Mesenteric fat pad (tissue), 1 donor: ENCODE measurements around the gene IKBKE. TPM values are rescaled to one million over a fixed set of nuclear protein-coding genes. Genes with fewer than 3 reads are reported as not detected.

Source experiments
- DNase-seq: peaks from one replicate; pipeline ENCODE4 v3.0.0-alpha.2; 2020; ENCODE audit warnings: low spot score
- total RNA-seq: library from RNA; stranded (reverse); fragmentation: NEBNext Ultra II Directional; extraction: Animal tissue kit (Norgen Biotek cat#: 25700); gene quantifications from one replicate; pipeline ENCODE4 v1.2.1, GENCODE V29; 2021
- donor health status: DM: yes; HTN: yes; CAD: no.

IKBKE gene
- total RNA-seq, 1 donor from 2014 or later = 9.9 TPM

GRCh38 chr1:206511362-206512057 lies 41.2 kb downstream of the IKBKE start:
- no peak for DNase-seq

GRCh38 chr1:206512058-206512850 lies 42.0 kb downstream of the IKBKE start:
- no peak for DNase-seq

GRCh38 chr1:206512851-206513180 lies 42.5 kb downstream of the IKBKE start:
- DNase-seq = no peak

GRCh38 chr1:206513312-206514111 lies 43.2 kb downstream of the IKBKE start:
- no peak for DNase-seq

GRCh38 chr1:206514813-206515387 lies 44.6 kb downstream of the IKBKE start:
- DNase-seq = no peak

GRCh38 chr1:206516728-206516990 lies 46.4 kb downstream of the IKBKE start:
- no peak for DNase-seq

GRCh38 chr1:206517784-206518183 lies 47.5 kb downstream of the IKBKE start:
- no peak for DNase-seq

- DNase-seq = no peak
Measured at GRCh38 chr1:206518206-206518605, 47.9 kb downstream of the IKBKE start.

- no peak for DNase-seq
Measured at GRCh38 chr1:206518743-206519142, 48.5 kb downstream of the IKBKE start.

- DNase-seq = no peak
Measured at GRCh38 chr1:206521127-206521526, 50.9 kb downstream of the IKBKE start.

- DNase-seq = no peak
Measured at GRCh38 chr1:206521694-206522402, 51.6 kb downstream of the IKBKE start.

GRCh38 chr1:206524739-206525364 lies 54.6 kb downstream of the IKBKE start:
- DNase-seq = no peak

GRCh38 chr1:206526064-206526911 lies 56.0 kb downstream of the IKBKE start:
- no peak for DNase-seq

- DNase-seq = no peak
Measured at GRCh38 chr1:206529425-206529824, 59.1 kb downstream of the IKBKE start.

GRCh38 chr1:206532368-206532767 lies 62.1 kb downstream of the IKBKE start:
- DNase-seq = no peak

- no peak for DNase-seq
Measured at GRCh38 chr1:206534552-206534951, 64.3 kb downstream of the IKBKE start.

GRCh38 chr1:206535853-206536188 lies 65.5 kb downstream of the IKBKE start:
- DNase-seq = no peak

GRCh38 chr1:206537141-206537540 lies 66.9 kb downstream of the IKBKE start:
- no peak for DNase-seq

GRCh38 chr1:206538086-206538770 lies 68.0 kb downstream of the IKBKE start:
- DNase-seq = no peak
